Loucy (cell line): Measurements from ENCODE around the gene BRSK2.

ENCODE experiments used
- H2AFZ ChIP-seq: fragments of 200-600 bp; sonication (generic); 2 replicates; pipeline ENCODE4 v1.6.0; 2016; ENCODE audit warnings: antibody characterized with exemption, mild to moderate bottlenecking, low read length, moderate library complexity
- H3F3A ChIP-seq: fragments of 200-600 bp; 2 replicates; pipeline ENCODE4 v1.6.0; 2016; ENCODE audit warnings: antibody characterized with exemption, low read depth, mild to moderate bottlenecking
- H3K27me3 ChIP-seq: fragments of 200-600 bp; sonication (generic); 2 replicates; pipeline ENCODE4 v1.6.1; 2014; ENCODE audit warnings: low read length, mild to moderate bottlenecking; ENCODE audit not compliant: insufficient read depth, poor library complexity, severe bottlenecking
- H3K36me3 ChIP-seq: fragments of 200-600 bp; sonication (generic); 2 replicates; pipeline ENCODE4 v1.6.1; 2016; ENCODE audit warnings: low read length; ENCODE audit not compliant: insufficient read depth
- H3K4me1 ChIP-seq: fragments of 200-600 bp; sonication (generic); 2 replicates; pipeline ENCODE4 v1.5.1; 2014; ENCODE audit warnings: low read length, mild to moderate bottlenecking; ENCODE audit not compliant: insufficient read depth, poor library complexity, severe bottlenecking
- H3K4me2 ChIP-seq: fragments of 200-600 bp; sonication (generic); 2 replicates; pipeline ENCODE4 v1.6.0; 2014; ENCODE audit warnings: antibody characterized with exemption, low read length, low read depth, mild to moderate bottlenecking; ENCODE audit not compliant: poor library complexity, severe bottlenecking
- H3K4me3 ChIP-seq: fragments of 200-600 bp; sonication (generic); 2 replicates; pipeline ENCODE4 v1.5.1; 2014; ENCODE audit warnings: low read length, mild to moderate bottlenecking, mixed read lengths; ENCODE audit not compliant: poor library complexity, severe bottlenecking
- H3K79me2 ChIP-seq: fragments of 200-600 bp; sonication (generic); 2 replicates; pipeline ENCODE4 v1.6.1; 2014; ENCODE audit warnings: low read length; ENCODE audit not compliant: insufficient read depth
- H3K9ac ChIP-seq: fragments of 200-600 bp; sonication (generic); 2 replicates; pipeline ENCODE4 v1.6.0; 2014; ENCODE audit warnings: mild to moderate bottlenecking, low read depth, low read length, moderate library complexity; ENCODE audit not compliant: poor library complexity, severe bottlenecking
- H3K9me2 ChIP-seq: fragments of 200-600 bp; sonication (generic); replicated peaks from 2 replicates; pipeline ENCODE4 v1.6.1; 2016; ENCODE audit warnings: low read depth, low read length, mixed read lengths
- H3K9me3 ChIP-seq: fragments of 200-600 bp; sonication (generic); 2 replicates; pipeline ENCODE4 v1.6.1; 2014; ENCODE audit warnings: mild to moderate bottlenecking, antibody characterized with exemption, low read length, low read depth; ENCODE audit not compliant: insufficient read depth
- H4K20me1 ChIP-seq: fragments of 200-600 bp; sonication (generic); 2 replicates; pipeline ENCODE4 v1.6.0; 2014; ENCODE audit warnings: antibody characterized with exemption, low read length, mild to moderate bottlenecking; ENCODE audit not compliant: insufficient read depth, poor library complexity, severe bottlenecking
- CTCF ChIP-seq: fragments of 200-600 bp; sonication (generic); conservative IDR thresholded peaks from 2 replicates; pipeline ENCODE4 v1.5.1; 2014; ENCODE audit warnings: mild to moderate bottlenecking, antibody characterized with exemption, low read length
- EZH2phosphoT487 ChIP-seq: fragments of 200-600 bp; IDR thresholded peaks from 2 replicates; pipeline ENCODE4 v1.6.1; 2018; ENCODE audit warnings: antibody characterized with exemption, mild to moderate bottlenecking, moderate library complexity, borderline replicate concordance

BRSK2 gene

GRCh38 chr11:1480191-1480554, 90.4 kb downstream of the BRSK2 start:
- TF ChIP-seq EZH2phosphoT487 (no peak), CTCF (no peak)
- Histone ChIP-seq H3K36me3 (peaks cover 40% of the 10 kb centered on the region; the same call in 1 of the 2 replicates), H3K79me2 (peaks cover 14% of the 10 kb centered on the region; the same call in 1 of the 2 replicates)

GRCh38 chr11:1480555-1481482, 91.1 kb downstream of the BRSK2 start:
- H3K4me1 ChIP-seq, result peaks cover 5% of the 10 kb centered on the region
- no peaks in the 10 kb centered on the region for H3F3A ChIP-seq
- no peak overlapping the region for H3K4me2 ChIP-seq
- no peaks in the 10 kb centered on the region for H3K9me2 ChIP-seq
- no peak overlapping the region for H3K9ac ChIP-seq
- H3K27me3 ChIP-seq, result no peaks in the 10 kb centered on the region
- no peak overlapping the region for H2AFZ ChIP-seq
- peaks cover 14% of the 10 kb centered on the region; the same call in 1 of the 2 replicates for H3K79me2 ChIP-seq
- H3K9me3 ChIP-seq, result no peaks in the 10 kb centered on the region
- H3K4me3 ChIP-seq, result no peak overlapping the region
- H3K36me3 ChIP-seq, result peaks cover 34% of the 10 kb centered on the region; the same call in 1 of the 2 replicates
- no peaks in the 10 kb centered on the region for H4K20me1 ChIP-seq
- no peak for TF ChIP-seq CTCF
- TF ChIP-seq EZH2phosphoT487, result no peak

More at GRCh38 chr11:1480191-1480554, 90.4 kb downstream of the BRSK2 start:
- Histone ChIP-seq H3K4me2 (no peak overlapping the region), H2AFZ (no peak overlapping the region), H4K20me1 (no peaks in the 10 kb centered on the region), H3K4me3 (no peak overlapping the region), H3K4me1 (peaks cover 5% of the 10 kb centered on the region), H3F3A (no peaks in the 10 kb centered on the region), H3K27me3 (no peaks in the 10 kb centered on the region), H3K9me3 (no peaks in the 10 kb centered on the region), H3K9ac (no peak overlapping the region), H3K9me2 (no peaks in the 10 kb centered on the region)

GRCh38 chr11:1481483-1481825, 91.7 kb downstream of the BRSK2 start:
- Histone ChIP-seq H3K9ac (no peak overlapping the region), H3K4me2 (no peak overlapping the region), H3K36me3 (peaks cover 30% of the 10 kb centered on the region; the same call in 1 of the 2 replicates), H2AFZ (no peak overlapping the region), H3F3A (no peaks in the 10 kb centered on the region), H3K4me1 (peaks cover 5% of the 10 kb centered on the region), H3K27me3 (no peaks in the 10 kb centered on the region), H3K4me3 (no peak overlapping the region), H3K9me3 (no peaks in the 10 kb centered on the region), H3K79me2 (peaks cover 17% of the 10 kb centered on the region; the same call in 1 of the 2 replicates), H4K20me1 (no peaks in the 10 kb centered on the region), H3K9me2 (no peaks in the 10 kb centered on the region)
- no peak for TF ChIP-seq CTCF
- no peak for TF ChIP-seq EZH2phosphoT487
